ENCODE results near the gene RBM15. TPM values are rescaled to one million over a fixed set of nuclear protein-coding genes. Genes with fewer than 3 reads are reported as not detected.
A peak's percentile ranks its signal among the peaks of the same experiment; 100 is the strongest.

The RBM15 gene
- total RNA-seq, 2 donors from 2014 or later = 60.2 to 97.9 TPM

- DNase-seq (ENCODE audit: low spot score) (no peak), ATAC-seq (no peak)
- Mint-ChIP-seq H3K27me3 (no peaks in the 10 kb centered on the region), H3K27ac (no peak overlapping the region), H3K4me1 (ENCODE audit: low read depth in 2 of 2) (no peaks in the 10 kb centered on the region), H3K36me3 (no peaks in the 10 kb centered on the region), H3K4me3 (no peak overlapping the region), H3K9me3 (no peaks in the 10 kb centered on the region)
These were observed 28.9 kb upstream of the RBM15 start for GRCh38 chr1:110310300-110310699.

- peak; percentile 83 to 88 for ATAC-seq
- Mint-ChIP-seq H3K4me1 (ENCODE audit: low read depth in 2 of 2) (no peaks in the 10 kb centered on the region), H3K27me3 (no peaks in the 10 kb centered on the region), H3K4me3 (no peak overlapping the region), H3K36me3 (no peaks in the 10 kb centered on the region), H3K27ac (no peak overlapping the region), H3K9me3 (no peaks in the 10 kb centered on the region)
- peak; percentile 75 for DNase-seq (ENCODE audit: low spot score)
These were observed 26.7 kb upstream of the RBM15 start for GRCh38 chr1:110312188-110313121.

- Mint-ChIP-seq H3K4me1 (ENCODE audit: low read depth in 2 of 2) (peaks cover 2 to 5% of the 10 kb centered on the region in 2 donors), H3K27ac (no peak overlapping the region), H3K27me3 (no peaks in the 10 kb centered on the region), H3K36me3 (no peaks in the 10 kb centered on the region), H3K9me3 (no peaks in the 10 kb centered on the region), H3K4me3 (no peak overlapping the region)
- no peak for DNase-seq (ENCODE audit: low spot score)
- ATAC-seq = no peak
These were observed 22.4 kb upstream of the RBM15 start for GRCh38 chr1:110316735-110317134.

- ATAC-seq (no peak), DNase-seq (ENCODE audit: low spot score) (no peak)
- no peaks in the 10 kb centered on the region for H3K9me3 Mint-ChIP-seq
- H3K36me3 Mint-ChIP-seq = no peaks in the 10 kb centered on the region
- no peak overlapping the region for H3K27ac Mint-ChIP-seq
- peaks cover 2 to 5% of the 10 kb centered on the region in 2 donors for H3K4me1 Mint-ChIP-seq (ENCODE audit: low read depth in 2 of 2)
- H3K4me3 Mint-ChIP-seq = no peak overlapping the region
- no peaks in the 10 kb centered on the region for H3K27me3 Mint-ChIP-seq
These were observed 21.1 kb upstream of the RBM15 start for GRCh38 chr1:110318046-110318445.

GRCh38 chr1:110319332-110320167, 19.6 kb upstream of the RBM15 start:
- H3K4me3 Mint-ChIP-seq = peak overlapping the region; percentile 5
- DNase-seq (ENCODE audit: low spot score) (no peak), ATAC-seq (peak in 1 of 2 donors; percentile 48)
- H3K9me3 Mint-ChIP-seq = no peaks in the 10 kb centered on the region
- H3K27me3 Mint-ChIP-seq = no peaks in the 10 kb centered on the region
- peak overlapping the region in 1 of 2 donors; percentile 29 for H3K27ac Mint-ChIP-seq
- H3K4me1 Mint-ChIP-seq (ENCODE audit: low read depth in 2 of 2) = peaks cover 2 to 5% of the 10 kb centered on the region in 2 donors
- H3K36me3 Mint-ChIP-seq = no peaks in the 10 kb centered on the region

- Mint-ChIP-seq H3K27me3 (no peaks in the 10 kb centered on the region), H3K27ac (no peak overlapping the region), H3K36me3 (no peaks in the 10 kb centered on the region), H3K4me3 (no peak overlapping the region), H3K9me3 (no peaks in the 10 kb centered on the region), H3K4me1 (ENCODE audit: low read depth in 2 of 2) (peaks cover 2 to 5% of the 10 kb centered on the region in 2 donors)
- DNase-seq (ENCODE audit: low spot score) (no peak), ATAC-seq (no peak)
These were observed 19.0 kb upstream of the RBM15 start for GRCh38 chr1:110320168-110320518.

GRCh38 chr1:110321045-110321444, 18.1 kb upstream of the RBM15 start:
- DNase-seq (ENCODE audit: low spot score) (no peak), ATAC-seq (no peak)
- Mint-ChIP-seq H3K9me3 (no peaks in the 10 kb centered on the region), H3K4me1 (ENCODE audit: low read depth in 2 of 2) (peaks cover 2 to 5% of the 10 kb centered on the region in 2 donors), H3K27me3 (no peaks in the 10 kb centered on the region), H3K4me3 (no peak overlapping the region), H3K27ac (no peak overlapping the region), H3K36me3 (no peaks in the 10 kb centered on the region)

GRCh38 chr1:110321846-110322245, 17.3 kb upstream of the RBM15 start:
- DNase-seq (ENCODE audit: low spot score) (no peak), ATAC-seq (no peak)
- no peak overlapping the region for H3K4me3 Mint-ChIP-seq
- H3K27me3 Mint-ChIP-seq = no peaks in the 10 kb centered on the region
- H3K9me3 Mint-ChIP-seq = no peaks in the 10 kb centered on the region
- H3K4me1 Mint-ChIP-seq (ENCODE audit: low read depth in 2 of 2) = peaks cover 2 to 5% of the 10 kb centered on the region in 2 donors
- H3K36me3 Mint-ChIP-seq = no peaks in the 10 kb centered on the region
- no peak overlapping the region for H3K27ac Mint-ChIP-seq

GRCh38 chr1:110324667-110325066, 14.5 kb upstream of the RBM15 start:
- H3K27ac Mint-ChIP-seq = no peak overlapping the region
- no peaks in the 10 kb centered on the region for H3K36me3 Mint-ChIP-seq
- H3K27me3 Mint-ChIP-seq = no peaks in the 10 kb centered on the region
- ATAC-seq (no peak), DNase-seq (ENCODE audit: low spot score) (no peak)
- no peaks in the 10 kb centered on the region for H3K9me3 Mint-ChIP-seq
- peaks cover under 1 to 1% of the 10 kb centered on the region in 2 donors for H3K4me1 Mint-ChIP-seq (ENCODE audit: low read depth in 2 of 2)
- H3K4me3 Mint-ChIP-seq = no peak overlapping the region

GRCh38 chr1:110326826-110327225, 12.4 kb upstream of the RBM15 start:
- no peaks in the 10 kb centered on the region for H3K4me1 Mint-ChIP-seq (ENCODE audit: low read depth in 2 of 2)
- H3K27ac Mint-ChIP-seq = no peak overlapping the region
- no peaks in the 10 kb centered on the region for H3K36me3 Mint-ChIP-seq
- DNase-seq (ENCODE audit: low spot score) (no peak), ATAC-seq (no peak)
- H3K4me3 Mint-ChIP-seq = no peak overlapping the region
- no peaks in the 10 kb centered on the region for H3K9me3 Mint-ChIP-seq
- H3K27me3 Mint-ChIP-seq = no peaks in the 10 kb centered on the region

- H3K36me3 Mint-ChIP-seq = no peaks in the 10 kb centered on the region
- H3K9me3 Mint-ChIP-seq = no peaks in the 10 kb centered on the region
- H3K27ac Mint-ChIP-seq = no peak overlapping the region
- ATAC-seq (no peak), DNase-seq (ENCODE audit: low spot score) (no peak)
- no peaks in the 10 kb centered on the region for H3K27me3 Mint-ChIP-seq
- H3K4me1 Mint-ChIP-seq (ENCODE audit: low read depth in 2 of 2) = no peaks in the 10 kb centered on the region
- no peak overlapping the region for H3K4me3 Mint-ChIP-seq
These were observed 10.9 kb upstream of the RBM15 start for GRCh38 chr1:110328274-110328673.

GRCh38 chr1:110328700-110329099, 10.5 kb upstream of the RBM15 start:
- Mint-ChIP-seq H3K27me3 (no peaks in the 10 kb centered on the region), H3K9me3 (no peaks in the 10 kb centered on the region), H3K4me3 (no peak overlapping the region), H3K27ac (no peak overlapping the region), H3K4me1 (ENCODE audit: low read depth in 2 of 2) (no peaks in the 10 kb centered on the region), H3K36me3 (no peaks in the 10 kb centered on the region)
- ATAC-seq (no peak), DNase-seq (ENCODE audit: low spot score) (no peak)

GRCh38 chr1:110335265-110335664, 3.9 kb upstream of the RBM15 start:
- no peak for DNase-seq (ENCODE audit: low spot score)
- Mint-ChIP-seq H3K4me1 (ENCODE audit: low read depth in 2 of 2) (peaks cover 16 to 20% of the 10 kb centered on the region in 2 donors), H3K4me3 (no peak overlapping the region), H3K27me3 (no peaks in the 10 kb centered on the region), H3K36me3 (peaks cover 4% of the 10 kb centered on the region), H3K9me3 (no peaks in the 10 kb centered on the region), H3K27ac (peak overlapping the region in 1 of 2 donors; percentile 45)
- no peak for ATAC-seq
